Smooth muscle cell (in vitro differentiated cells): Measurements from ENCODE around the gene SLC25A41. TPM values are rescaled to one million over a fixed set of nuclear protein-coding genes. Genes with fewer than 3 reads are reported as not detected.

Source experiments
- DNase-seq: peaks from one replicate; lab custom pipeline; 2025; ENCODE audit not compliant: unreplicated experiment; lab: John Stamatoyannopoulos, UW
- H2AFZ ChIP-seq: fragments of 200-600 bp; sonication (generic); 2 replicates; pipeline ENCODE4 v1.6.0; 2016; ENCODE audit warnings: antibody characterized with exemption, low read depth, mild to moderate bottlenecking
- H3F3A ChIP-seq: fragments of 200-600 bp; sonication (generic); 2 replicates; pipeline ENCODE4 v1.6.0; 2017; ENCODE audit warnings: antibody characterized with exemption, low read depth
- H3K27ac ChIP-seq: fragments of 200-600 bp; sonication (generic); 2 replicates; pipeline ENCODE4 v1.5.1; 2016; ENCODE audit warnings: low read depth, mild to moderate bottlenecking
- H3K27me3 ChIP-seq: fragments of 200-600 bp; sonication (generic); 2 replicates; pipeline ENCODE4 v1.6.1; 2016; ENCODE audit warnings: low read depth, mild to moderate bottlenecking
- H3K36me3 ChIP-seq: fragments of 200-600 bp; sonication (generic); 2 replicates; pipeline ENCODE4 v1.5.1; 2016; ENCODE audit warnings: low read depth
- H3K4me1 ChIP-seq: fragments of 200-600 bp; sonication (generic); 2 replicates; pipeline ENCODE4 v1.5.1; 2016; ENCODE audit warnings: low read depth
- H3K4me2 ChIP-seq: fragments of 200-600 bp; sonication (generic); 2 replicates; pipeline ENCODE4 v1.6.0; 2016; ENCODE audit warnings: mild to moderate bottlenecking
- H3K4me3 ChIP-seq: fragments of 200-600 bp; sonication (generic); 2 replicates; pipeline ENCODE4 v1.5.1; 2016; ENCODE audit warnings: mild to moderate bottlenecking
- H3K79me2 ChIP-seq: fragments of 200-600 bp; sonication (generic); 2 replicates; pipeline ENCODE4 v1.6.0; 2016; ENCODE audit warnings: low read depth, mild to moderate bottlenecking
- H3K9ac ChIP-seq: fragments of 200-600 bp; sonication (generic); 2 replicates; pipeline ENCODE4 v1.6.0; 2016; ENCODE audit warnings: low read depth
- H3K9me3 ChIP-seq: fragments of 200-600 bp; sonication (generic); replicated peaks from 2 replicates; pipeline ENCODE4 v1.5.1; 2016; ENCODE audit warnings: low read depth
- H4K20me1 ChIP-seq: fragments of 200-600 bp; sonication (generic); 2 replicates; pipeline ENCODE4 v1.6.0; 2016; ENCODE audit warnings: low read depth
- CTCF ChIP-seq: fragments of 200-600 bp; sonication (generic); IDR thresholded peaks from 2 replicates; pipeline ENCODE4 v1.5.1; 2017; ENCODE audit warnings: borderline replicate concordance, mild to moderate bottlenecking, antibody characterized with exemption; ENCODE audit not compliant: insufficient read depth, poor library complexity, severe bottlenecking
- WGBS: methylation state at CpG from one replicate; pipeline ENCODE4 v1.1.7; 2016; ENCODE audit warnings: low lambda C conversion rate; 5-methylcytosine and 5-hydroxymethylcytosine counted together
- polyA plus RNA-seq: library from polyadenylated mRNA; unstranded; fragments of >200 nt; fragmentation: Nextera tagmentation; extraction: Ambion mirVana; gene quantifications from 2 replicates; pipeline ENCODE4 v1.2.1, GENCODE V29; 2016
- total RNA-seq: library from RNA; depleted of rRNA; stranded (reverse); fragments of >200 nt; gene quantifications from 2 replicates; pipeline ENCODE4 v1.2.3, GENCODE V29; 2014

SLC25A41 gene
- total and polyA plus RNA-seq, 2 experiments from 2014 or later, result 0.30 TPM; not detected in 1

- H3K27me3 ChIP-seq, result no peaks in the 10 kb centered on the region
- no peak overlapping the region for H3K4me2 ChIP-seq
- no peak for DNase-seq
- peaks cover 8% of the 10 kb centered on the region for H3K4me1 ChIP-seq
- H3K36me3 ChIP-seq, result no peaks in the 10 kb centered on the region
- H3F3A ChIP-seq, result no peaks in the 10 kb centered on the region
- no peak overlapping the region for H3K9ac ChIP-seq
- no peak overlapping the region for H2AFZ ChIP-seq
- no peak overlapping the region for H3K4me3 ChIP-seq
- no peaks in the 10 kb centered on the region for H3K9me3 ChIP-seq
- WGBS, result 95% methylated on average over 12 of the region's 12 CpGs
- H3K79me2 ChIP-seq, result peaks cover 16% of the 10 kb centered on the region
- no peak overlapping the region for H3K27ac ChIP-seq
- TF ChIP-seq CTCF, result no peak
- no peaks in the 10 kb centered on the region for H4K20me1 ChIP-seq
Observed at GRCh38 chr19:6396305-6396704, 37.3 kb downstream of the SLC25A41 start.

- Histone ChIP-seq H3F3A (no peaks in the 10 kb centered on the region), H4K20me1 (no peaks in the 10 kb centered on the region), H3K4me1 (peaks cover 8% of the 10 kb centered on the region), H3K27ac (no peak overlapping the region), H3K9ac (no peak overlapping the region), H3K4me2 (no peak overlapping the region), H3K27me3 (no peaks in the 10 kb centered on the region), H3K79me2 (peaks cover 27% of the 10 kb centered on the region), H2AFZ (no peak overlapping the region), H3K36me3 (peaks cover under 1% of the 10 kb centered on the region), H3K9me3 (no peaks in the 10 kb centered on the region), H3K4me3 (no peak overlapping the region)
- DNase-seq, result no peak
- WGBS, result 96% methylated on average over 3 of the region's 3 CpGs
- TF ChIP-seq CTCF, result no peak
Observed at GRCh38 chr19:6394831-6395230, 38.7 kb downstream of the SLC25A41 start.

- Histone ChIP-seq H4K20me1 (no peaks in the 10 kb centered on the region), H2AFZ (peak overlapping the region; percentile 81), H3K4me3 (peak overlapping the region; percentile 83), H3K36me3 (peaks cover 7% of the 10 kb centered on the region), H3K27me3 (no peaks in the 10 kb centered on the region), H3K9ac (peak overlapping the region; percentile 97), H3K79me2 (peaks cover 34% of the 10 kb centered on the region), H3K4me2 (peak overlapping the region; percentile 93), H3K4me1 (peaks cover 8% of the 10 kb centered on the region), H3K27ac (peak overlapping the region; percentile 99), H3F3A (no peaks in the 10 kb centered on the region), H3K9me3 (no peaks in the 10 kb centered on the region)
- WGBS, result 18% methylated on average over 14 of the region's 14 CpGs
- no peak for TF ChIP-seq CTCF
- DNase-seq, result no peak
Observed at GRCh38 chr19:6393983-6394412, 39.6 kb downstream of the SLC25A41 start.
